OCI-LY1 (cell line): ENCODE results near the gene NIM1K.

Source experiments
- EZH2 ChIP-seq: fragments of 200-600 bp; sonication (generic), shearing (Covaris generic); IDR thresholded peaks from 2 replicates; pipeline ENCODE4 v1.8.0; 2017; ENCODE audit warnings: borderline replicate concordance, mixed run types, mild to moderate bottlenecking, antibody characterized with exemption, low read length, moderate library complexity, mixed read lengths
- TF ChIP-seq, protein P1 (sequence below): fragments of 200-600 bp; sonication (generic), shearing (Covaris generic); IDR thresholded peaks from 2 replicates; pipeline ENCODE4 v1.5.1; 2017; ENCODE audit warnings: mild to moderate bottlenecking, antibody characterized with exemption, low read length, moderate library complexity, mixed read lengths

DNA sequence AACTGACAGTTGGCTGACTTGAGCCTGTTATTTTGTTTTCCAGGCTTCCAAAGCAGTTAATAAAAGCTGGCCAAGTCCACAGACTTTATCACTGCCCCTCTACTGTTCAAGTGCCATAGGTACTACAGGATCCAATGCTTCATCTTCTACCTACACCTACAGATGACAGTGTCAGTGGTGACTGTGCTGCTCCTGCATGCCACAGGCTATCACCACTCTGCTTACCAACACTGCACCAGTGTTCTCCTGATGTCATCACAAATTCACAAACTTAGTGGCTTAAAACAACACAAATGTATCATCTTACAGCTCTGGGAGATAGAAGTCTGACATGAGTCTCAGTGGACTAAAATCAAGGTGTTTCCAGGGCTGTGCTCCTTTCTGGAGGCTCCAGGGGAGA lies 94.6 kb downstream of the NIM1K start:
- TF ChIP-seq, protein P1, sequence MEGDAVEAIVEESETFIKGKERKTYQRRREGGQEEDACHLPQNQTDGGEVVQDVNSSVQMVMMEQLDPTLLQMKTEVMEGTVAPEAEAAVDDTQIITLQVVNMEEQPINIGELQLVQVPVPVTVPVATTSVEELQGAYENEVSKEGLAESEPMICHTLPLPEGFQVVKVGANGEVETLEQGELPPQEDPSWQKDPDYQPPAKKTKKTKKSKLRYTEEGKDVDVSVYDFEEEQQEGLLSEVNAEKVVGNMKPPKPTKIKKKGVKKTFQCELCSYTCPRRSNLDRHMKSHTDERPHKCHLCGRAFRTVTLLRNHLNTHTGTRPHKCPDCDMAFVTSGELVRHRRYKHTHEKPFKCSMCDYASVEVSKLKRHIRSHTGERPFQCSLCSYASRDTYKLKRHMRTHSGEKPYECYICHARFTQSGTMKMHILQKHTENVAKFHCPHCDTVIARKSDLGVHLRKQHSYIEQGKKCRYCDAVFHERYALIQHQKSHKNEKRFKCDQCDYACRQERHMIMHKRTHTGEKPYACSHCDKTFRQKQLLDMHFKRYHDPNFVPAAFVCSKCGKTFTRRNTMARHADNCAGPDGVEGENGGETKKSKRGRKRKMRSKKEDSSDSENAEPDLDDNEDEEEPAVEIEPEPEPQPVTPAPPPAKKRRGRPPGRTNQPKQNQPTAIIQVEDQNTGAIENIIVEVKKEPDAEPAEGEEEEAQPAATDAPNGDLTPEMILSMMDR = no peak
- no peak for TF ChIP-seq EZH2
